Stimulated activated CD8-positive, alpha-beta memory T cell treated with anti-CD3 and anti-CD28 coated beads, Interleukin-7, amount 100 ng/mL, for 48 hours (primary cell): Measurements from ENCODE around the gene TAS1R3.
"Not testable (repeated sequence)": the region's sequence is repeated elsewhere in the genome, so short reads cannot be mapped to it uniquely, and the experiment has no call there.

Experiments used
- DNase-seq, 2 donors: peaks; one replicate each; pipeline ENCODE4 v3.0.0-alpha.2; 2020; ENCODE audit warnings: low read depth in 1 of 2; ENCODE audit errors: extremely low read depth in 1 of 2

Gene TAS1R3

DNA sequence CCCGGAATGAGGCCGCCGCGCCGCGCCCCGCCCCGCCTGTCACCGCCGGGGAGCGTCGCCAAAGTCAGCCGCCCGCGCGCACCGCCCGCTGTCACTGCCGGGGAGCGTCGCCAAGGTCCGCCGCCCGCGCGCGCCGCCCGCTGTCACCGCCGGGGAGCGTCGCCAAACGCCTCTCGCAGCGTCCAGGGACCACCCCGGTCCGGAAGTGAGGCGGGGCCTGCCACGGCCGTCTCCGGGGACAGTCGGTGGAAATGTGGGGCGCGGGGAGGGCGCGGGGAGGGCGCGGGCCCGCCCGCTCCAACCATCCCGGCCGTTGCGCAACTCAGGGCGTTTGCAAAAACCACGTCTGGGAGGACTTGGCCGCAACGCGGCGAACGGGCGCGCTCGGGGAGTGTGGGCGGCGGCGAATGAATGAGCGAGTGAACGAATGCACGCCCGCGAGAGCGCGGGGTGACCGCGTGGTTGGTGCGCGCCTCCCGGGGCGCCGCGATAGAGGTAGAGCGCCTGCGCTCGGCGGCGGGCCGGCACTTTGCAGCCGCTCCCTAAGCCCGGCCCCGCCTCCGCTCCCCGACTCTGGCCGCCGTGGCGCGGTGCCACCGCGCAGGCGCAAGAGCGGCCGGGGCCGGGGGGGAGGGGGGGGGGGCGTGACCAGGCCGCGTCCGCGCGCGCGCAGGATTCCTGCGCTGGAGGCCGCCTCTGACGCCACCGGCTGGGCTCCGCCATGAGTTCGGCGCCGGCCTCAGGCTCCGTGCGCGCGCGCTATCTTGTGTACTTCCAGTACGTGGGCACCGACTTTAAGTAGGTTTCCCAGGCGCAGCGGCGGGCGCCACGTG, 22.9 kb upstream of the TAS1R3 start, which contains the start of the genes ACAP3 and PUSL1:
ACAP3 (minus strand) TSS at position 8 of the 833 bp plus-strand sequence. CDS start 115 bp downstream, outside the sequence.
PUSL1 (plus strand) TSS at position 675 of the 833 bp plus-strand sequence; CDS start at position 722, 47 bp downstream.
- peak; percentile 79 to 80 for DNase-seq

- no peak for DNase-seq
Measured at GRCh38 chr1:1308756-1309250, 22.3 kb upstream of the TAS1R3 start.

DNA sequence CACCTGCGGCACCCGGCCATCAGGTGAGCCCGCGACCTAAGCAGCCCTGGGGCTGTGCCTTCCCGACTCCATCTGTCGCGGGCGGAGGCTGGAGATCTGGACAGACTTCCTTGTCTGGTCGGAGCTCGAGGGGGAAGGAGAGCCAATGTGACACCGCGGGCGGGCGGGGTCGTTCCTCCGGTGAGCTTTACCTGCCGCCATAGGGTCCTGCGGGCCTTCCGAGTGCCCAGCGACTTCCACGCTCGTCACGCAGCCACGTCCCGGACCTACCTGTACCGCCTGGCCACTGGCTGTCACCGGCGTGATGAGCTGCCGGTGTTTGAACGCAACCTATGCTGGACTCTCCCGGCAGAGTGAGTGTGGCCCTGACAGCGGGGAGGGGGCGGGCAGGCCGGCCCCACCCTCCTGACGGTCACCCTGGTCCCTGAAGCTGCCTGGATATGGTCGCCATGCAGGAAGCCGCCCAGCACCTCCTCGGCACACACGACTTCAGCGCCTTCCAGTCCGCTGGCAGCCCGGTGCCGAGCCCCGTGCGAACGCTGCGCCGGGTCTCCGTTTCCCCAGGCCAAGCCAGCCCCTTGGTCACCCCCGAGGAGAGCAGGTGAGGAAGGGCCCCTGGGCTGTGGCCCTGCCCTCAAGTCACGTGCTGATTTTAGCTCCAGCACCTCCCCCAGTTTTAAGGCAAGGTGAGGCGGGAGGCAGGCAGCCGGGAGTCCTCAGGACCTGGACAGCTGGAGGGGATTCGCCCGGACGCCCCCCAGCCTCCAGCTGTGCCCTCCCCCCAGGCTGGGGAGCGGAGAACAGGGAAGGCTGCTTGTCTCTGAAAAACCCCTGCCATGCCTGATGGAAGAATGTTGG, 21.6 kb upstream of the TAS1R3 start:
- DNase-seq: no peak

DNA sequence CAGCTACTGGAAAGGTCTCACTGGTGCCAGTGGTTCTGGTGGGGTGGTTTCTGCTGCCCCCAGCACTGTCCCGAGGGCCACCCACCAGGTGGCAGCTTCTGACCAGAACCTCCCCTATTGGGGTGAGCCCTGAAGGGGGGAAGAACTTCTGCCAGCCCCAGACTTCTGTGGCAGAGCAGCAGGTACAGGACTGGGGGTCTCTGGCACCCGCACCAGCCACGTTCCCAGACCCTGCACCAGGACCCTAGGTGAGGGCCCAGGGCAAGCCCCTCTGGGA, 21.0 kb upstream of the TAS1R3 start:
- no peak for DNase-seq

DNA sequence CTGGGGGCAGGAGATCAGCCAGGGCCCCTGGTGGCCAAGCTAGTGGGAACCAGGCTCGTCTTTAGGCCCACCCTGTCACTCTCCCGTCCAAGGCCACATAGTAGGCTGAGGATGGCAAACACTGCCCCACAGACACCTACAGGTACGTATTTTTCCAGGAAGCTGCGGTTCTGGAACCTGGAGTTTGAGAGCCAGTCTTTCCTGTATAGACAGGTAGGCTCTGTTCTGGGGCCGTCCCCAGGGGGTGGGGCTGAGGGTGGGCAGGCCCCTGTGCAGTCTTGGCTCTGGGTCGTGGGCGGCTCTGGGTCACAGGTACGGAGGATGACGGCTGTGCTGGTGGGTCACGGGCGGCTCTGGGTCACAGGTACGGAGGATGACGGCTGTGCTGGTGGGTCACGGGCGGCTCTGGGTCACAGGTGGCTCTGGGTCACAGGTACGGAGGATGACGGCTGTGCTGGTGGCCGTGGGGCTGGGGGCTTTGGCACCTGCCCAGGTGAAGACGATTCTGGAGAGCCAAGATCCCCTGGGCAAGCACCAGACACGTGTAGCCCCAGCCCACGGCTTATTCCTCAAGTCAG, 20.5 kb upstream of the TAS1R3 start:
- DNase-seq: no peak

DNA sequence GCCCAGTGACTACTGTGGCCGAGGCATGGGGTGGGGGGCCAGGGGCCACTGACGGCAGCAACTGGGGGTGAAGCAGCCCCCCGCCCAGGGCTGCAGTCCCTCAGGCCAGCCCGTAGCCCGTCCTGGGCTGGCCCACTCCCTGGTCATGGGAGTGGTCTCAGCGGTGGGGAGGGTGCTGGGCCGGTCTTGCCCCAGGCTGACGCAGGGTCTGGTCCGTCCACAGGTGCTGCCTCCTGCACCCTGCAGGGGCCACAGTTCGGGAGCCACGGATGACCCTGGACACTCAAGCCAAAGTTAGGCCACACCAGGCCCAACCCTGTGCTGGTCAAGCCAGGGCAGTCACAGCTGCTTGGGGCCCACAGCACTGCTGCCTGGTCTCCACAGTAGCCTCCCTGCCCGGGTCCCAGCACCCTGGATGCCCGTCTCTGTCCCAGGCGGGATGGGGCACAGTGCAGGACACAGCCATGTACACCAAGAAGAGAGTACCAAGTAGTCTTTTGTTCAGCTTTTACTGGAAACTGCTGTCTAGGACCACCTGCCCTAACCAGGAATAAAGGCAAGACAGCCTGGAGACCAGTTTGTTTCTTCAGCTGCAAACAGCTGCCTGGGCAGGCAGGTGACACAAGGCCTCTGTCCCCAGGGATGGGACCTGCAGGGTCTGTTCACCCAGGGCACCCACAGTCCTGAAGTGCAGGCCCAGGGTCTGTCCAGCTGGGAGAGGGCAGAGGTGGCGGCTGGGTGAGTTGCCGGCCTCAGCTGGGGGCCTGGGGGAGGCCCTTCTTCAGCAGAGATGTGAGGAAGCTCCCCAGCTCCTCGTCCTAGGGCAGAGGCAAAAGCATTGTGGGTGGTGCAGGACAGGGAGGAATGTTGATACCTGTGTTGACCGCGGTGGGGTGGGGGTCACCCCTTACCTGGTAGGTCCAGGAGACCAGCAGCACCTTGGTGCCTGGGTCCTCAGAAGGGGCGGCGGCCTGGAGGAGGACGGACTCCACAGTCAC, 19.7 kb upstream of the TAS1R3 start:
- no peak for DNase-seq

DNA sequence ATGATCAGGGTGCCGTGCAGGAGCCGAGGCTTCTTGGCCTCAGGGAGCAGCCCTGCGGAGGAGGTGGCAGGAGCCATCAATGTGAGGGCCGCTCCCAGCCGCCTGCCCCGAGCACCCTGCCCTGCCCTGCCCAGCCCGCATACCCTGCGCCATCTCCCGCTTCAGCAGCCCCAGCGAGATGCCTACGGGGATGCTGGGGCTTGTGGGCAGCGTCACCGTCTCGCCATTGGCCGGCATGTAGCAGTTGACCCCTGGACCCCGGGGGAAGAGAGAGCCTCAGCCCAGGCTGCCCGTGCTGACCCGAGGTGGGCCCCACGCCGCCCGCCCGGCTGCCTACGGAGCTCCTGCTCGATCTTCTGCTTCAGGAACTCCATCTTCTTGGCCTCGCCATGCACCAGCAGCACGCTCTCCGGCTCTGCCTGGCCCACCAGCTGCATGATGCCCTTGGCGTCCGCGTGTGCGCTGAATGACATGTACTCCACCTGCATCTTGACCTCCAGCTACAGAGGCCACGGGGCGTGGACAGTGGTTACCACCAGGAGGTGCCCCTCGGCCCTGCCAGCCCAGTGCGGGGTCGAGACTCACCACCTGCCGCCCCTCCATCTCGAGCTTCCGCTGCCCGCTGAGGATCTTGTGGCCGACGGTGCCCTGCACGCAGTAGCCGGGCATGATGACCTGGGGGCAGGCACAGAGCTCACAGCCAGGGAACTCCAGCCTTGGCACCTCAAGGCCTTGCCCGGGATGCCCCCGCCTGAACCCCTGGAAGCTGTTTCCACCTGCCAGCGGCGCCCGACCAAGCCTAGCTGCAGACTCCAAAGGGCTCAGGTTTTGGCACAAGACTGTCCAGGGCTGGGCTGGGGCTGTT, 18.4 kb upstream of the TAS1R3 start:
- no peak for DNase-seq

- no peak for DNase-seq
Measured at GRCh38 chr1:1313500-1314236, 17.4 kb upstream of the TAS1R3 start.

DNA sequence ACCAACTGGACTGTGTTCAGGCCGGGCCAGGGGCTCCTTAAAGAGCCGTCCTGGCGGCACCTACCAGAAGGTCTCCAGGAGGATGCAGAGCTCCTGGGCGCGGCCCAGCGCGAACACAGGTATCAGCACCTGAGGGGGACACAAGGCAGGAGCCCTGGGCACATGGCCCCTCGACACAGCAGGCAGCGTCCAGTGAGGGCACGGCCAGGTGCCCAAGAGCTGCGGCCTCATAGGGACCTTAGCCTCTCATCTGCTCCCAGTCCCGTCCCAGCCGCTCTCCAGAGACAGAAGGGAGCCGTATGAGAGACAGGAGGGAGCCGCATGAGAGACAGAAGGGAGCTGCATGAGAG, 16.9 kb upstream of the TAS1R3 start:
- DNase-seq: no peak

- no peak for DNase-seq
Measured at GRCh38 chr1:1314678-1315335, 16.3 kb upstream of the TAS1R3 start.

- DNase-seq: no peak
Measured at GRCh38 chr1:1315435-1315954, 15.6 kb upstream of the TAS1R3 start.

- not testable (repeated sequence) for DNase-seq
Measured at GRCh38 chr1:1316199-1316598, 14.9 kb upstream of the TAS1R3 start.

GRCh38 chr1:1317420-1317819, 13.7 kb upstream of the TAS1R3 start:
- DNase-seq: no peak

- DNase-seq: no peak
Measured at GRCh38 chr1:1318131-1318652, 12.9 kb upstream of the TAS1R3 start.

DNA sequence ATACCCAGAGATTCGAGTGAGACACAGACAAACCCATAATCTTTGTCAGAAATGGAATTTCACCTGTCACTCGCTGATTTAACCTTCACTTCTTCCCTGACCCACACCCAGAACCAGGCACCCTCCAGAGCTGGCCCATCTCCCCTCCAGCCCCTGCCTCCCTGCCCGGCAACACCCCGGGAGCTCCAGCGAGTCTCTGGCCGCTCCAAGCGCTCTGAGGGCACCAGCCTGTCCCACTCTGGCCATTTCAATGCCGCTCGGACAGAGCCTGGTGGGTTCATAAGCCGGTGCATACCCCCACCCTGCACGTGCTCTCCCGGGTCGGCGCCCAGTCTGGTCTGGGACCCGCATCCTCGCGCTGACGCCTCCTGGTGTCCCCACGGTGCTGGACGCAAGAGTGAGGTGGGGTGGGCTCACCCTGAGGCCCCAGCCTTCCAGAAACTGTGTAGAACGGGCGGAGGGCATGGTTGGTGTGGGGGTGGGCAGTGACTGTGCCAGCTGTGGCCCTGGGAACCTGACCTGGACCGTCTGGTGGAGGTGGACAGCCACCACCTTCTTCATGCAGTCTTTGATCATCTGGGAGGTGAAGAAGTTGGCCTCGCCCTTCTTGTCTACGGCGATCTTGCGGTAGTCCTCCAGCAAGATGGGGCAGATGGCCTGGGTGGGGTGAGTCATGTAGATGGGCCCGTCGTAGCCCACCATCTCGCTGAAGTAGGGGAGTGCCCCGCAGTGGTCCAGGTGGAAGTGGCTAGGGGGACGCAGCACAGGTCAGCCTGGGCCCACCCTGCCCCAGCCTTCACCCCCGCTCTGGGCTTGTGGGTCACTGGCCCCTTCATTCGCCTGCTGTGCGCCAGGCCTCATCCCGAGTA, 12.1 kb upstream of the TAS1R3 start:
- DNase-seq: no peak

- DNase-seq: no peak
Measured at GRCh38 chr1:1319646-1319941, 11.5 kb upstream of the TAS1R3 start.
